ENCODE measurements around the gene IL36B.

Gene IL36B

DNA sequence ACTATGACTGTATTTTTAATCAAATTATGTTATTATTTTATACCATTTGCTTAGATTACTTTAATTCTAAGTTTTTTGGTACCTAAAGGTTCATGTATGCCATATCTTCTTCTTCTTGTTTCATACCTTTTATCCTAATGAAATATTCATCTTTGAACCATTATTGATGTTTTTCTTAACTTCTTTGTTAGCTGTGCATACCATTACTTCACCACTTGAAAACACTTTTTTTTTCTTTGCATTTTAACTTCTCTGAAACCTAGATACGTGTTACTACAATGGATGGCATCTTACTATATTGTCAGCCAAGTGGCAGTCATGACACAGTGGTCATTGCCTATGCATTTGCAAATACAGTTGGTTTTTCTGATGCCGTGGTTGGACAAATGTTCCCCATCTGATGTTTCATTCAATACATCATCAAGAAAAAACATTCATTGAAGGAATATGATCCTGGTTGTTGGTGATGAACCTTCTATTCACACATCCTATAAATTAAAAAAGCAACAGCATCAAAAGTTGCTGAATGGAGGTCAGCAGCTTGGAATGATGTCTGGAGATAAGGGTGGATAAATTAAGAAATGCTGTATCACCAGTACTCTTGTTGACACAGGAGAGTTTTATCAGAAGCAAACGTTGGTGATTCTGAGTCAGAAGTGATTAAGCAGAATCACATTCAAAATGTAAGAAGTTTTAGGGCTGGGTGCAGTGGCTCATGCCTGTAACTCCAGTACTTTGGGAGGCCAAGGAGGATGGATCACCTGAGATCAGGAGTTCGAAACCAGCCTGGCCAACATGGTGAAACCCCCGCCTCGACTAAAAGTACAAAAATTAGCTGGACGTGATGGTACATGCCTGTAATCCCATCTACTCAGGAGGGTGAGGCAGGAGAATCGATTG is 40.0 kb downstream of the IL36B start:
- no peak for DNase-seq (ENCODE audit: low read depth in 2 of 2, low spot score in 1 of 2)

DNA sequence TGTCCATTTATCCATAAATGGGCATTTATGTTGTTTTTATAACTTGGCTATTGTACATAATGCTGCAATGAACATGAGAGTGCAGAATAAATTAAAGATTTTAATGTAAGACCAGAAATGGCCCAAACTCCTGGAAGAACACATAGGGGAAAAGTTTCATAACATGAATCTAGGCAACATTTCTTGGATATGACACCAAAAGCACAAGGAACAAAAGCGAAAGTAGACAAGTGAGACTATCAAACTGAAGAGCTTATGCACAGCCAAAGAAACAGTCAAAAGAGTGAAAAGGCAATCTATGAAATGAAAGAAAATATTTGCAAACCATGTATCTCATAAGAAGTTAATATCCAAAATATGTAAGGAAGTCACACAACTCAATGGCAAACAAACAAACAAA is 41.6 kb downstream of the IL36B start:
- no peak for DNase-seq (ENCODE audit: low read depth in 2 of 2, low spot score in 1 of 2)

DNA sequence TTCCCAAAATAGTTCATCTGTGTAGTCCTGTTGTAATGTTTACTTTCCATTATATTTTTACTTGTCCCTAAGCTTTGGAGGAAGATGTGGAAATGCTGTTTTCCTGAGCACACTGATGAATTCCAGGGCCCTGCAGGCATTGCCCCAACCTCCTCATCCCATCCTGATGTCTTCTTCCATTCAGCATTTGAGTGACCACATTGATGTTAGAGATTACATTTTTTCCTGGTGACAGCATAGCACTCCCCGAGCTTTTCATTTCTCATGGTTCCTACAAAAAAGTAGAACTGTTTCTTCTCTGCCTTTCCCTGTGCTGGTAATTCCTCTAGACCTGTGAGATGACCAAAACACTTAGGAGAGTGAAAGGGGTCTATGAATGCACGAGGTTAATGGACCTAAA is 42.6 kb downstream of the IL36B start:
- DNase-seq (ENCODE audit: low read depth in 2 of 2, low spot score in 1 of 2) = no peak

DNA sequence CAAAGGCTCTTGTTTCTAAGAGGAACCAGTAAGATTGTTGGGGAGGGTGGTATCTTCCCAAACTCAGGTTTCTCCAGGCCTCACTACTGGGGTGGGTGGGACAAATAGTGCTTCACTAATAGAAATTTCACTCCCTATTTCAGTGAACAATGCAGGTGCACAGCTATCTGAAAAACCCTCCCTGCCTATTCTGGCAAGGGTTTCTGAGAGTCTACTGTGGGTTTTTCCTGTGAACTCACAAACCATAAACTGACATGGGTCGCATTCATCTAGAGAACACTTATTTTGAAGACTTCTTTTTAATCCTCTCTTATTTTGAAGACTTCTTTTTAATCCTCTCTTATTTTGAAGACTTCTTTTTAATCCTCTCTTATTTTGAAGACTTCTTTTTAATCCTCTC is 43.0 kb downstream of the IL36B start:
- DNase-seq (ENCODE audit: low read depth in 2 of 2, low spot score in 1 of 2) = no peak

DNA sequence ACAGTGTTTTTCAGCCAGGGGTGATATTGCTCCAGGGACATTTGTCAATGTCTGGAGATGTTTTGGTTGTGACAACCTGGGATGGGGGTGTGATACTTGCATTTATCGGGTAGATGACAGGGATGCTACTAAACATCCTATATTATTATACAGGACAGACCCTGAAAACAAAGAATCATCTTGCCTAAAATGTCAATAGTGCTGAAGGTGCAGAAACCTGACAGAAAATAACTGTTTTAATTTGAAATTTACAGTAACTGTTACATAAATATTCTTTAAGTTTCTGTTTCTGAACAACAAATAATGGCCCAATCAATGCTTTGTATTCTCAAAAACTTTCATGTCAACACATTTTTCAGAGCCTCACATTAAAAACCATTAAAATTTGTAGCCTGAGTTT is 45.4 kb downstream of the IL36B start:
- no peak for DNase-seq (ENCODE audit: low read depth in 2 of 2, low spot score in 1 of 2)

DNA sequence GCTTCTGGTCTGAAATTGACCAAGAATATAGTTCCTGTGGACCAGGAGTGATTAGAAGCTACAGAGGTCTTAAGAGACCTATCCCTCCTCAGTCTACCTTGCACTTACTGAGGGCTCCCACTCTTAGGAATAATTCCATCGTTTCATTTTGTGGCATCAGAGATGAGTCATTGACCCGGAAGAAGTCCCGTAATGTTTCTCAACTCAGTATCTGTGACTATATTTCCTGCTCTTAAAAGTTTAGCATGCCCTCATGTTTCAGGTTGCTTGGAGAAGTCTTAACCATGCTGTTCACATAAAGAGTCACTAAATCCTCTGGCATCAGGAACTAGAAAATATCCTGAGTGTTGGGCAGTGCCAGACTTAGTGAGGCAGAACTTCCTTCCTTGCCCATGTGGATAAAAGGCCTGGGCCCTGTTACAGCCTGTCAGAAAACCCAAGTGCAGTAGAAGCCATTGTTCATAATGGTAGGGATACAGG is 47.6 kb downstream of the IL36B start, which contains the start of gene IL36A:
TSS of gene IL36A (plus strand) at position 430 of the 480 bp plus-strand sequence. CDS start 413 bp downstream, outside the sequence.
- no peak for DNase-seq (ENCODE audit: low read depth in 2 of 2, low spot score in 1 of 2)

DNA sequence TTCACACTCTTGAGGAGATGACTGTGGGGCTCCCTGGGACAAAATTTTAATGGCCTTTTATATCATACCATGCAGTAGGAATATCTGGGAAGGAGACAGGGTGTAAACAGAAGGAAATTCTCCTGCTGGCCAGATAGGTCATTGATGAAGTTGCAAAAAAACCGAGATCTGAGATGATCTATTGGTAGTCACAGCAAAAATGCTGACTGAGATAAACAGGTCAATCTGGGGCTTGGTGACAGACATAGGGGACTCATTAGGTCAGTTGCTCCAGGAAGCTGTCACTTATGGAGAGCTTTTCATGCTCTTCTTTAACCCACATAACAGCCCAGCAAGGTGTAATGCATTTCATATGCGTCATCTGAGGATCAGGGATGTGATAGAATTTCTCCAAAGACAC is 50.0 kb downstream of the IL36B start:
- DNase-seq (ENCODE audit: low read depth in 2 of 2, low spot score in 1 of 2) = no peak

DNA sequence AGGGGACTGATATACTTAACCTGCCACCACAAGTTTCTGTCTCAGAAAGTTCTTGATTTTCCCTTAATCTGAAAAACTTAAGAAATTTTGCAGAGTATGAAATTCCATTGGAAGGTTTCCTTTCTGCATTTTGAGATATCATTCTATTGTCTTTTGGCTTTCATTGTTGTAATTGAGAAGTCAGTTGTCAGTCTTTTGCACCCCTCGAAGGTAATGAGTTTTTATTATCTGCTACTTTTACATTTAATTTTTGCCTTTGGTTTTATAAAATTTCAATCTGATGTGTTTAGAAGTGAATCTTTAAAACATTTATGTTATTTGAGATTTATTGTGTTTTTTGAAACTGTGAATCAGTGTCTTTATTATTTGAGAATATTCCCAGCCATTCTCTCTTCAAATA is 52.2 kb downstream of the IL36B start:
- no peak for DNase-seq (ENCODE audit: low read depth in 2 of 2, low spot score in 1 of 2)

DNA sequence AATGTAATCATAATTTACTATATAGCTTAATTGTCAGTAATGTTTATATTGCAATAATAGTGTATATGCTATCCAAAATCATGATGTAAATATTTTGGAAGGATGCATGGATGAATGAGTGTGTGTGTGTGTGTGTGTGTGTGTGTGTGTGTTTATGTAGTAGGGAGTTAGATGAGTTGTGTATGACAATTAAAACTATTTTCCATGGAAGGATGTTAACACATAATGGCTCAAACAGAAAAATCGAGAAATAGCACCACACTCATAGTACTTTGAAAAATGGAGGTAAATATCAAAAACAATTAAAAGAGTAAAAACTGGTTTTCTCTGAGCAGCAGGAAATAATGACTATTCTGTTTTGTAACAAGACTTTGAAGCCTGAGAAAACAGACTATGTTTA is 55.5 kb downstream of the IL36B start:
- DNase-seq (ENCODE audit: low read depth in 2 of 2, low spot score in 1 of 2) = no peak

DNA sequence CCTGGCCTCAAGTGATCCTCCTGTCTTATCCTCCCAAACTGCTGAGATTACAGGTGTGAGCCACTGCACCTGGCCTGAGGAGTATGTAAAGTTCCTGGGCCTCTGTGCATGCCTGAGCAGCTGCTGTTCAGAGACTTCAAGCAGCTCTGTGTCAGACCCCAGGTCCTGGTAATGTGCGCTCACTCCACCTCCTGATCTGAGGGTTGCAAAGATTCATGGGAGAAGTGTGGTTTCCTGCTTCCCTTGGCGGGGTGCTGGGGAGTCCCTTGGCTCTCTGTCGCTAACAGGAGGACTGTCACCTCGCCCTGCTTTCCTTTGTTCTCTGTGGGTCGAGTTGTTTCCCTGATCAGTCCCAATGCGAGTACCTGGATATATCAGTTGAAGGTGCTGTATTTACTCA is 56.0 kb downstream of the IL36B start:
- peak; percentile 11 for DNase-seq (ENCODE audit: low read depth in 2 of 2, low spot score in 1 of 2)

DNA sequence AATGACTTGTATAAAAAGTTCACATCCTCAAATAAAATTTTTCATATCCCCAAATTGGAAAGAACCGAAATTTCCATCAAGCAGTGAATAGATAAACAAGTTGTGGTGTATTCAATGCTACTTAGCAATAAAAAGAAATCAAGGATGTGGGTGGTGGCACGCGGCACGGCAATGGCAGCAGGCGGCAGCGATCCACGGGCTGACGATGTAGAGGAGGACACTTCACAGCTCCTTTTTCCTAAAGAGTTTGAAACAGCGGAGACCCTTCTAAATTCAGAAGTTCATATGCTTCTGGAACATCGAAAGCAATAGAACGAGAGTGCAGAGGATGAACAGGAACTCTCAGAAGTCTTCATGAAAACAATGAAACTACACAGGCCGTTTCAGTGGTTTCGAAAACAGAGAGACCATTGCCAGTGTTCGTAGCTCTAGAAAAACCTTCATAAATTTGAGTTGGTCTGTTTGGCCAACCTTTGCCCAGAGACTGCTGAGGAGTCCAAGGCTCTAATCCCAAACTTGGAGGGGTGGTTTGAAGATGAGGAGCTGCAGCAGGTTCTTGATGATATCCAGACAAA is 57.2 kb downstream of the IL36B start:
- no peak for DNase-seq (ENCODE audit: low read depth in 2 of 2, low spot score in 1 of 2)

DNA sequence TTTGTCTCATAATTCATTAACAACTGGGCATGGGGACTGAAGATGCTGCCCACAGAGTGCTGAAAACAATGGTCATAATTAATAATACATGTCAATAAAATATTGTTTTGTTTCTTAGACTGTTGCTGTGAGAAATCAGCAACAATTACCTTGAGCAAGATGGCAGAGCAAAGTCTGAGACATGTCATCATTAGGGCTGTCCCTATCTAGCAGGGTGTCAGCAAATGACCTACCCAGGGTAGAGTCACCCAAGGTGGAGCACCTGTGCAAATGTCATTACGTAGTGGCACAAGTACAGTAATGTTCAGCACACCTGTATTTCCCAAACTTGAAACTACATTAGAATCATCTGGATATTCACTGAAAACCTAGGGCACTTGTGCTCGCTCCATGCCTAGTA is 58.0 kb downstream of the IL36B start:
- DNase-seq (ENCODE audit: low read depth in 2 of 2, low spot score in 1 of 2) = no peak

DNA sequence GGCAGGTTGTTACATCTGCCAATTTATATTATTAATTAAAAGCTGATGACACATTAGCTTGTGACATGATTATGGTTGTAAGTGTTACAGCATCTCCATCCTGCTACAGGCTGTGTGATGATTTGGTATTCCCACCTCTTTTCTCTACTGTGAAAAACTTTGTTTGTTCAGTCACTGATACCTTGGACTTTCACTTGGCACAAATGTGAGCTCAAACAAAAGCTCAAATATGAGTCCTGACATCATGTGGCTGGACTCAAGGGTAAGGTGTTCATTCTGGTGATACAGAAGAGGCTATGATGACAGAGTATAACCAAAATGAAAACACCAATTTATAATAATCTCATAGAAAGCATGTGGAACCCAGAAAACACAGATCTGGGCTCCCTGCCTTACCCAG is 58.8 kb downstream of the IL36B start:
- DNase-seq (ENCODE audit: low read depth in 2 of 2, low spot score in 1 of 2) = no peak

DNA sequence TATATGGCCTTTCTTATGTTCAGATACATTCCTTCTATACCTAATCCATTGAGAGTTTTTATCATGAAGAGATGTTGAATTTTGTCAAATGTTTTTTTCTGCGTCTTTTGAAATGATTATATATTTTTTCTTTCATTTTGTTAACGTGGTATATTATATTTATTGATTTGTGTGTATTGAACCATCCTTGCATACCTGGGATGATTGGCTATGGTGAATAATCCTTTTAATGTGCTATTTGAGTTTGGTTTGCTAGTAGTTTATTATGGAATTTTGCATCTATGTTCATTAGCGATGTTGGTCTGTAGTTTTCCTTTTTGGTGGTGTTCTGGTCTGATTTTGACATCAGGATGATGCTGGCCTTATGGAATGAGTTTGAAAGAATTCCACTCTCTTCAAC is 63.1 kb downstream of the IL36B start:
- DNase-seq (ENCODE audit: low read depth in 2 of 2, low spot score in 1 of 2) = no peak

DNA sequence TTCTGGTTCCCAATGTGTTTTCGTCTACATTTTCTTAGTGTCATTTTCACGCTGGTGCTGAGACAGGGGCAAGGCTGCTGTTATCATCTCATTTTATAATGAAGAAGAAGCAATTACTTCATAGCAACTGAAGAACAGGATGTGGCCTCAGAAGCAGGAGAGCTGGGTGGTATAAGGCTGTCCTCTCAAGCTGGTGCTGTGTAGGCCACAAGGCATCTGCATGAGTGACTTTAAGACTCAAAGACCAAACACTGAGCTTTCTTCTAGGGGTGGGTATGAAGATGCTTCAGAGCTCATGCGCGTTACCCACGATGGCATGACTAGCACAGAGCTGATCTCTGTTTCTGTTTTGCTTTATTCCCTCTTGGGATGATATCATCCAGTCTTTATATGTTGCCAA is 67.6 kb downstream of the IL36B start:
- no peak for DNase-seq (ENCODE audit: low read depth in 2 of 2, low spot score in 1 of 2)

DNA sequence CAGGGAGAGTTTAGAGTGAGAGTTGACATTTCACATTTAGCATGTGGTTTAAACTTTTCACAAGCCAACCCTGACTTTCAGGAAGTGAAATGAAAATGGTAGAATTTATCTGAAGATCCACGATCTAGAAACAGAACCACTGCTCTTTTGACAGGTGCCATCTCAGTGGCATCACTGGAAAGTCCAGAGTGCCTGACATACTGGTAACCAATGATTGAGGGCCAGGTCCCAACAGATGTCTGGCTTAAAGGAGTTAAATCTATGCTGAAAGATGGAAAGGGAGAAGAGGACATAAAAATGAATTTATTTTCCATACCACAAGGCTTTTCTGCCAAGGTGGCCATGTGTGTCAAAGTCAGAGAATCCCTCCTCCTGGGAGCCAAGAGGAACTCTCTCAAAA is 72.1 kb downstream of the IL36B start:
- no peak for DNase-seq (ENCODE audit: low read depth in 2 of 2, low spot score in 1 of 2)

DNA sequence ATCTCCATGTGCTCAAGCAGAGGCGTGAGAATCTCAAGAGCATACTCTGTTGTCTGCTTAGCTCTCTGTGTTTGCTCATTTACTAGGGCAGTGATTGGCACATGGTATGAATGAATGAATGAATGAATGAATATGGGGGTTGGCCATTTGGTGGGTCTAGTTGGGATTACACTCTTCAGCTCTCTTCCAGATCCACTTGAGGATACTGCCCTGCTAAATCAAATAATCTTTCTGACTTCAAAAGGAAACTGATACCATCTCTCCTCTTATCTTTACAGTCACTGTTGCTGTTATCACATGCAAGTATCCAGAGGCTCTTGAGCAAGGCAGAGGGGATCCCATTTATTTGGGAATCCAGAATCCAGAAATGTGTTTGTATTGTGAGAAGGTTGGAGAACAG is 72.9 kb downstream of the IL36B start:
- DNase-seq (ENCODE audit: low read depth in 2 of 2, low spot score in 1 of 2) = no peak

DNA sequence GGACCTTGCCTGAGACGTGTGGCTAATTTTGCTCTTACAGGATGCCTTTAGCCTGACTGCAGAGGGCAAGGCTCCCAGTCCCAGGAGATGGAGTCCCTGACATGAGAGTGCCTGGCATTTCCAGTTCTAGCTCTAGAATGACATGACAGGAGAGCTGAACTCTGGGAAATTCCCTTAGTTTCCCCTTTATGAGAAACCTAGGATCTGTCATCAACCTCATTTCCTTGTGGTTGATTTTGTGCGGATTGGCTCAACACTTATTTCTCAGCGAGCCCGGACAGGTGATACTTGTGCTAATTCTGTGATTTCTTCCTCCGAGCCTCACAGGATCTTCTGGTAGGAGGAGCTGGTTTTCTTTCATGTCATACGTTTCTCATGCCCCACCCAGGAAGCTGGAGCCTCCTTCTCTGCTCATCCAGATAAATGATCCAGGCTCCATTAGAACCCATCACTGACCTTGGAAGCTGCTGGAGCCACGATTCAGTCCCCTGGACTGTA is 75.1 kb downstream of the IL36B start, which contains the start of gene IL36G:
TSS of gene IL36G (plus strand) at position 448 of the 498 bp plus-strand sequence. CDS start 633 bp downstream, outside the sequence.
- no peak for DNase-seq (ENCODE audit: low read depth in 2 of 2, low spot score in 1 of 2)

Measured in stimulated activated CD8-positive, alpha-beta memory T cell treated with anti-CD3 and anti-CD28 coated beads, Interleukin-4, amount 100 ng/mL, for 4 hours (primary cell).